ENCODE measurements around the gene C19orf53.
"Not testable (repeated sequence)": the region's sequence is repeated elsewhere in the genome, so short reads cannot be mapped to it uniquely, and the experiment has no call there.

Gene C19orf53

DNA sequence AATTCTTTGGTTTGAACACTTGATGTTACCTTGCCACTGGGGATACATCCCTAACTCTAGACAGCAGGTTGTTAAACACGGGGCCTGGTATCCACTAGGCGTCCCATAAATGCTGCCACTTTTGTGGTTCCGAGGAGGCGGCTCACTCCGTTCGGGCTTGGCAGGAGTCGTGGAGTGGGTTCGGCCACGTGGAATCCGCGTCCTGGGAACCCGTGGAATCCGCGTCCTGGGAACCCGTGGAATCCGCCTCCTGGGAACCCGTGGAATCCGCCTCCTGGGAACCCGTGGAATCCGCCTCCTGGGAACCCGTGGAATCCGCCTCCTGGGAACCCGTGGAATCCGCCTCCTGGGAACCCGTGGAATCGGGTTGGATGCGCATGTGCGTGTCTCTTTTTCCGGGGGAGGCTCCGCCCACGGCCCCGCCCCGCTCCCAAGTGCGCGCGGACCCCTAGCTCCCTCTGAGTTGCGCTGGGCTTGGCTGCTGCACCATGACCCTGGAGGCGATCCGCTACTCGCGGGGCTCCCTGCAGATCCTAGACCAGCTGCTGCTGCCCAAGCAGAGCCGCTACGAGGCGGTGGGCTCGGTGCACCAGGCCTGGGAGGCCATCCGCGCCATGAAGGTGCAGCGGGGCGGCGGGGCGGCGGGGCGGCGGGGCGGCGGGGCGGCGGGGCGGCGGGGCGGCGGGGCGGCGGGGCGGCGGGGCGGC is 10.0 kb upstream of the C19orf53 start, which contains the start of gene MRI1:
Gene MRI1, plus strand, starts transcription at position 422 of the 707 bp plus-strand sequence. Its CDS starts 67 bp downstream, at position 489.
- DNase-seq: peak; percentile 27

DNA sequence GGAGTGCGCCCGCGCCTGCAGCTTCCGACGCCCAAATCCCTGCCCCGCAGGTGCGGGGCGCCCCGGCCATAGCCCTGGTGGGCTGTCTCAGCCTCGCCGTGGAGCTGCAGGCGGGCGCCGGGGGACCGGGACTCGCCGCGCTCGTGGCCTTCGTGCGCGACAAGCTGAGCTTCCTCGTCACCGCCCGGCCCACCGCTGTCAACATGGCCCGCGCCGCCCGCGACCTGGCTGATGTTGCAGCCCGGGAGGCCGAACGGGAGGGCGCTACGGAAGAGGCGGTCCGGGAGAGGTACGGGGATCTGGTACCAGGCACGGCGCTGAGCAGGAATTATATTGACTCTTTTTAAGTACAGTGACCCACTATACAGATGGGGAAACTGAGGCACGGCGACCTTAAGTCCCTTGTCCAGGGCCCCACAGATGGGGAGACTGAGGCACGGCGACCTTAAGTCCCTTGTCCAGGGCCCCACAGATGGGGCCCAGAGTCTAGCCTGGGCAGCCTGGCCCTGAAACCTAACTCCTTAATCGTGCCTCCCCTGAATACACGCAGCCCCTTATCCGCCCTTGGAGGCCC is 9.3 kb upstream of the C19orf53 start:
- DNase-seq: peak; percentile 13

DNA sequence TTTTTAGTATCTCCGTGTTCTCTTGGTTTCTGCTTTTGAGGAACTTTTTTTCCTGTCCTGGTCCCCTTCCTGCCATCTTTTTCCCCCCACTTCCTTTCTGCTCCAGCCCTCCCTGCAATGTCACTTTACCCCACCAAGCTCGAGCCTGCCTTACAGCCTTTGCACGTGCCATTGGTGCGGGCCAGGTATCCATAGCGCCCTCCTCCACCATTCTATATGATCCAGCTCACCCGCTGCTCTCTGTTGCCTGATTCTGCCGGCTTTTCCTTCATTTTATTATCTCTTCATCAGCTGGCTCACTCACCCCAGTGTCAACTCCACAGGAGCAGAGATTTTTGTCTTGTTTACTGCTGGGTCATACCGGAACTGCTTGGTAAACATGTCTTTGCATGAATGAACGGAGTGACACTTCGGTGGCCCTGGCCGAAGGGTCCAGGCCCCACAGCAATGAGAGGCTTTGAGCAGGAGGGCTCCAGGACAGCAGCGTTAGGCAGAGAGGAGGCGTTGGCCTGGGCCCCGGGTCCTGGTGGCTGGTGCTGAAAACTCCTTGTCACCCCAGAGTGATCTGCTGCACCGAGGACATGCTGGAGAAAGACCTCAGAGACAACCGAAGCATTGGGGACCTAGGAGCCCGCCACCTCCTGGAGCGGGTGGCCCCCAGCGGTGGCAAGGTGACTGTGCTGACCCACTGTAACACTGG is 8.7 kb upstream of the C19orf53 start:
- DNase-seq: no peak

DNA sequence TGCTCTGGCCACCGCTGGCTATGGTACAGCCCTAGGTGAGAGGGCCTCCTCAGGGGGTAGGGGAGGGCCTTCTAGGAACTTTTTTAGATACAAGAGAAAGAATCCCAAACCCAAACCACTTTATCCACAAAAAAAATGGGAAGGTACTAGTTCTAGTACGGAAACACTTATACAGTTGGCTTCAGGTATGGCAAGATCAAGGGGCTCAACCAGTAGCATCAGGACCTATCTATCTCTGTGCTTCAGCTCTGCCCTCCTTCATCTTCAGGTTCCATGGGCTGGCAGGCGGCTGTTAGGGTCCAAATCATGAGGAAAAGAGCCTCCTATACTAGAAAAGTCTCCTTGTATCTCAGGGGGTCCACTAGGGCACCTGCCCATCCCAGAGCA is 8.2 kb upstream of the C19orf53 start:
- no peak for DNase-seq

DNA sequence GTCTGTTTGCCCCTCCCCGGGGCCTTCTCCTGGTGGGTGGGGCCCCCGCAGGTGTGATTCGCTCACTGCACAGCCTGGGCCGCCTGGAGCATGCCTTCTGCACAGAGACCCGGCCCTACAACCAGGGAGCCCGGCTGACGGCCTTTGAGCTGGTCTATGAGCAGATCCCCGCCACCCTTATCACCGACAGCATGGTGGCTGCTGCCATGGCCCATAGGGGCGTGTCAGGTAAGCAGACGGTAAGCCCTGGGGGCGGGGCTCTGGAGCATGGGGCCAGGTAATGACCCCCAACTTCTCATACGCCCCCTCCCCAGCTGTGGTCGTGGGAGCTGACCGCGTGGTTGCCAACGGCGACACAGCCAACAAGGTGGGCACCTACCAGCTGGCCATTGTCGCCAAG is 5.7 kb upstream of the C19orf53 start:
- DNase-seq: no peak

DNA sequence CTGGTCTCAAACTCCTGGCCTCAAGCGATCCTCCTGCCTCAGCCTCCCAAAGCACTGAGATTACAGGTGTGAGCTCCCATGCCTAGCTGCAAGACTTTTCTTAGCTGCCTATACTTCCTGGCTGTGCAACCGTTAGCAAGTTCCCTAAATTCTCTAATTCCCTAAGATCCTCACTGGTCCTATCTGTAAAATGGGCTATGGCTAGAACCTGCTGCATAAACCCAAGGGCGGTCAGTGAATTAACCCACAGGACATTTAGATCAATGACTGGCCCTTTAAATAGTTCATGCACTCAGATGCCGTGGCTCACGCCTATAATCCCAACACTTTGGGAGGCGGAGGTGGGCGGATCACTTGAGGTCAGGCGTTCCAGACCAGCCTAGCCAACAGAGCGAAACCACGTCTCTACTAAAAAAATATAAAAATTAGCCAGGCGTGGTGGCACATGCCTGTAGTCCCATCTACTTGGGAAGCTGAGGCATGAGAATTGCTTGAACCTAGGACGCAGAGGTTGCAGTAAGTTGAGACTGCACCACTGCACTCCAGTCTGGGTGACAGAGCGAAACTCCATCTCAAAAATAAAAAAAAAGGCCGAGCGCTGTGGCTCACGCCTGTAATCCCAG is 4.1 kb upstream of the C19orf53 start:
- DNase-seq: no peak

DNA sequence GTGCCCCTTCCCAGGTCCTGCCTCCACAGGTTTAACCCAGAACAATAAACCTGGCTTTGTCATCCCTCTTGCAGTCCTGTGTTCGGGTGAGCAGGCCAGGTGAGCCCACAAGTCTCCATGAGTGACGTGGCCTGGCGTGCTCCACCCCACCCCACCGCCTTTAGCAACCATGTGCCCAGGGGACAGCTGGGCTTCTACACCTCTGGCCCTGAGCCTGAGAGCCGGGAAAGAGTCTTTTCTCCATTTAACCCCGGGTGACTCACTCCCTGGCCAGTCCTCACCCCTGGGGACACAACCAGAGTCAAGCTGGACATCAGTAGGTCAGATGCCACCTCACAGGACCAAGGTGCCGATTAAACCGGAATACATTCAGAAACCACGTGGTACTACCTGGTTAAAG is 4.1 kb downstream of the C19orf53 start:
- no peak for DNase-seq

DNA sequence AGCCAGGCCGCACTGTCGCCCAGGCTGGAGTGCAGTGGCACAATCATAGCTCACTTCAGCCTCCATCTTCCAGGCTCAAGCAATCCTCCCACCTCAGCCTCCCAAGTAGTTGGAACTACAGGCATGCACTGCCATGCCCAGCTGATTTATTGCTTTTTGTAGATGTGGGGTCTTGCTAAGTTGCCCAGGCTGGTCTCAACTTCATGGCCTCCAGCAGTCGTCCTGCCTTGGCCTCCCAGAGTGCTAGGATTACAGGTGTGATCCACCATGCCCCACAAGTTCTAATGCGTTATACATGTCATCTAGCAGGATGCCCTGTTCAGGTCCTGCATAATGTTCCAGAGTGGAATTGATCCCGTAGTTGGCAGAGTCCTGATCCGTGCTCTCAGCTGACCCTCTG is 4.6 kb downstream of the C19orf53 start:
- no peak for DNase-seq

DNA sequence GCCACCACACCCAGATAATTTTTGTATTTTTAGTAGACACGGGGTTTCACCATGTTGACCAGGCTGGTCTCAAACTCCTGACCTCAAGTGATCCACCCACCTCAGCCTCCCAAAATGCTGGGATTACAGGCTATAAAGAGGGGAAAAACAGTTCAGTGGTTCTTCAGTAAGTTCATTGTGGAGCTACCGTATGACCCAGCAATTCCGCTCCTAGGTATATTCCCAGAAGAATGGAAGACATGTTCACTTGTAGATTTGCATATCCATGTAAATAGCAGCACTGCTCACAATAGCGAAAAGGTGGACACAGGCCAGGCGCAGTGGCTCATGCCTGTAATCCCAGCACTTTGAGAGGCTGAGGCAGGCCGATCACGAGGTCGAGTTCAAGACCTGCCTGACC is 5.5 kb downstream of the C19orf53 start:
- not testable (repeated sequence) for DNase-seq

DNA sequence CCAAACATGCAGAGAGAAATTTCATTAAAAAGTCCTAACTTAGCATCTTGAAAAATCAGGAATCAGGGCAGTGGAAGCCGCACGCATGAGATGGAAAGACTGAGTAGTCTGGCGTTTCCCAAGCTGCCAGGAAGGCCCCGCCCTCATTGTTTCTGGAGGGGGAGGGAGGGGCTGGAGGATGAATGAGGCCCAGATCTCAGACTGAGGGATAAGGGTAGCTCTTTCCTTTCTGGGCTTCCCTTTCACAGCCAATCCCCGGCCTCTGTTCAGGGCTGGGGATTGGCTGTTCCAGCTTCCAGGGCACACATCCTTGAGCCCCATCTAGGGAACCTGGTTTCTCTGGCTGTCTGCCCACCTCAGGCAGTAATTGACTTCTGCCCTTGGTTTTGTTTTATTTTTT is 7.3 kb downstream of the C19orf53 start:
- no peak for DNase-seq

DNA sequence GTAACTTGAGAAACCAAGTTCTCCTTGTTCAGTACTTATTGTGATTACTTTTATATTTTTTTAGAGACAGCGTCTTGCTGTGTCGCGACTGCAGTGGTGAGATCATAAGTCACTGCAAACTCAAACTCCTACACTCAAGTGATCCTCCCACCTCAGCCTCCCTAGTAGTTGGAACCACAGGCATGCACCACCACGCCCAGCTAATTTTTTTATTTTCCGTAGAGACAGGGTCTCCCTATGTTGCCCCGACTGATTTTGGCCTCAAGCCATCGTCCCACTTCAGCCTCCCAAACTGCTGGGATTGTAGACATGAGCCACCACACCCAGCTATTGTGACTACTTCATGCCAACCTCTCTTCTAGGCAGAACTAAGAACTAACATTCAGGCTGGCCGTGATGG is 8.3 kb downstream of the C19orf53 start:
- no peak for DNase-seq

DNA sequence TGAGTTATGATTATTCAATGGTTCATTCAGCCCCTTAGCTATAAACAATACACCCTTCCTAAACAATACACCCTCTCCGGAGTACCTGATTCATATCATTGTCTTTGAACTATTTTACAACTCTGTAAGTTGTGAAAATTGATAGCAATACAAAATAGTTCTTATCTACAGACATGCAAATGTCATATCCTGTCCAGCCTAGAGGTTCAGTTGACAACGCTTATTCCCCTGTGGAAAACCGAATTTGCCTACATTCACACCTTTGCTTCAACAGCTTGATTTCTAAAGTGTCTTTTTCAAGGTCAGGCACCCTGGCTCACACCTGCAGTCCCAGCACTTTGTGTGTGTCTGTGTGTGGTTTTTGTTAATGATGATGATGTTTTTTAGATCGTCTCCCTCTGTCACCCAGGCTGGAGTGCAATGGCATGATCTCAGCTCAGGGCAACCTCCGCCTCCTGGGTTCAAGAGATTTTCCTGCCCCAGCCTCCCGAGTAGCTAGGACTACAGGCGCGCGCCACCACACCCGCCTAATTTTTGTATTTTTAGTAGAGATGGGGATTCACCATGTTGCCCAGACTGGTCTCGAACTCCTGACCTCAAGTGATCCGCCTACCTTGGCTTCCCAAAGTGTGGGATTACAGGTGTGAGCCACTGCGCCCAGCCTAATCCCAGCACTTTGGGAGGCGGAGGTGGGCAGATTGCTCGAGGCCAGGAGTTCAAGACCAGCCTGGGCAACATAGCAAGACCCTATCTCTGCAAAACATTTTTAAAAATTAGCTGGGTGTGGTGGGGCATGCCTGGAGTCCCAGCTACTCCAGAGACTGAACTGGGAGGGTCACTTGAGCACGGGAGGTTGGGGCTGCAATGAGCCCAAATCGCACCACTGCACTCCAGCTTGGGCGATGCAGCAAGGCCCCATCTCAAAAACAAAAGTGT is 9.6 kb downstream of the C19orf53 start:
- DNase-seq: no peak

DNA sequence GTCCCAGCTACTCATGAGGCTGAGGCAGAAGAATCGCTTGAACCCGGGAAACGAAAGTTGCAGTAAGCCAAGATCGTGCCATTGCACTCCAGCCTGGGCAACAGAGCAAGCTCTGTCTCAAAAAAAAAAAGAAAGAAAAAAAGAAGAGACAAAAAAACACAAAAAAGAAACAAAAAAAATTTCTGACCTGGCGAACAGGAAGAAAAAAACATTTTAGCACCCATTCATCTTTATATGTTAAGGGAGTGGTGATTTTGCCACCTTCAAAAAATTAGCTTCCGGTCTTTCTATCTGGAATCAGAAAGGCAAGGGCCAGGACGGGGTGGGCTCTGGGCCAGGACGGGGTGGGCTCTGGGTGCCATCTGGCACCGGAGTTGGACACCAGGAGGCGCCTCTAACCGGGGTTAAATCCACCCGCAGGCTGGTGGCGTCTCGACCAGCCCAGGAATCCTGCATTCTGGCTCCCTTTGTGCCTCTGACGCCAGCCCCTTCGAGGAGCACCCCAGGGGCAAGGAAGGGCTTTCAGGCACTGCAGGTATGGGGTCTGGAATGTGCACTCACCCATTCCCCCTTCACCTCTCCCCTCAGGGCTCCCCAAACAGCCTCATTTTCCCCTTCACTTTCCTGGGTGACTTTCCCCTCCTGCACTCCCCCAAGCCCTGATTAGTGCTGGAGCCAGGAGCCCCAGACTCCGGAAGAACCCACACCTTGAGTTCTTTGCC is 10.6 kb downstream of the C19orf53 start:
- peak; percentile 37 for DNase-seq

DNA sequence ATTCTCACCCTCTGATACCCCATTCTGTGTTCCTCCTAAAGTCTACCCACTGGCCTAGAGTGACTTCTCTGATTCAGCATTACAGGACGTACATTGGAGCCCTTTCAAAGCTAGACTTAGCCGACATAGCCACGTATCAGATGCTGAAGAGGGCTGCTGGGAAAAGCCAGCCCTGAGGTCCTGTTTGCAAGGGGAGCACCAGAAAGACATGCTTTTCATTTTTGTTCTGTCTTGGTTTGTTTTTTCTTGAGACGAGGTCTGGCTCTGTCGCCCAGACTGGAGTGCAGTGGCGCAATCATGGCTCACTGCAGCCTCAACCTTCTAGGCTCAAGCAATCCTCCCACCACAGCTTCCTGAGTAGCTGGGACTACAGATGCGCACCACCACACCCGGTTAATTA is 14.7 kb downstream of the C19orf53 start:
- peak; percentile 15 for DNase-seq

DNA sequence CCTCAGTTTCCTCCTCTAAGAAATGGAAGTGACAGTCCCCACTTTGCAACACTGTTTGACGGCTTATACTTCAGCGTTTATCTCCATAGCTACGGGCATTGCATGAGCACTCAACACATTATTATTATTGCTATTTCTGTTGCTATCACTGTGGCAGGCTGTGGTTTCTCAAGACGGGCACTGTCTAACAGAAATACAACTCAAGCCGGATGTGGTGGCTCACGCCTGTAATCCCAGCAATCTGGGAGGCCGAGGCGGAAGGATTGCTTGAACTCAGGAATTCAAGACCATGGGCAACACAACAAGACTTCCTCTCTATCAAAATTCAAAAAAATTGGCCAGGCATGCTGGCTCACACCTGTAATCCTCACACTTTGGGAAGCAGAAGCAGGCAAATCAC is 16.1 kb downstream of the C19orf53 start:
- DNase-seq: no peak

DNA sequence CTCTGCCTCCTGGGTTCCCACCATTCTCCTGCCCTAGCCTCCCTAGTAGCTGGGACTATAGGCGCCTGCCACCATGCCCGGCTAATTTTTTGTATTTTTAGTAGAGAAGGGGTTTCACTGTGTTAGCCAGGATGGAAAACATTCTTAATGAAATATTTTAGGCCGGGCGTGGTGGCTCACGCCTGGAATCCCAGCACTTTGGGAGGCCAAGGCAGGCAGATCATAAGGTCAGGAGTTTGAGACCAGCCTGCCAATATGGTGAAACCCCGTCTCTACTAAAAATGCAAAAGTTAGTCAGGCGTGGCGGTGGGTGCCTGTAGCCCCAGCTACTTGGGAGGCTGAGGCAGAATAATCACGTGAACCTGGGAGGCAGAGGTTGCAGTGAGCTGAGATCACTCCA is 19.1 kb downstream of the C19orf53 start:
- DNase-seq: not testable (repeated sequence)

DNA sequence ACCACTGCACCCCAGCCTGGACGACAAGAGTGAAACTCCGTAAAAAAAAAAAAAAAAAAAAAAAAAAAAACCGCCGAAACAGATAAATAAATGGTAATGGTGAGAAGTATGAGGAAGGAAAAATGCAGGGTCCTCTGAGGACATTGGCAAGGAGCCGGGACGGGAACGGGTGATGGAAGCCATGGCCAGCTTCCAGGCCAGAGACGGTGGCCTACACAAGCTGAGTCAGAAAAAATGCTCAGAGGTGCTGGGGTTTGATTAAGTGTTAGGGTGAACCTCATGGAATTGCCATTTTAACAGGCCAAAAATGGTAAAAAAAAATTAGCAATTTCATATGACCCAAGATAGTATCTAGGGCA is 20.1 kb downstream of the C19orf53 start:
- no peak for DNase-seq

DNA sequence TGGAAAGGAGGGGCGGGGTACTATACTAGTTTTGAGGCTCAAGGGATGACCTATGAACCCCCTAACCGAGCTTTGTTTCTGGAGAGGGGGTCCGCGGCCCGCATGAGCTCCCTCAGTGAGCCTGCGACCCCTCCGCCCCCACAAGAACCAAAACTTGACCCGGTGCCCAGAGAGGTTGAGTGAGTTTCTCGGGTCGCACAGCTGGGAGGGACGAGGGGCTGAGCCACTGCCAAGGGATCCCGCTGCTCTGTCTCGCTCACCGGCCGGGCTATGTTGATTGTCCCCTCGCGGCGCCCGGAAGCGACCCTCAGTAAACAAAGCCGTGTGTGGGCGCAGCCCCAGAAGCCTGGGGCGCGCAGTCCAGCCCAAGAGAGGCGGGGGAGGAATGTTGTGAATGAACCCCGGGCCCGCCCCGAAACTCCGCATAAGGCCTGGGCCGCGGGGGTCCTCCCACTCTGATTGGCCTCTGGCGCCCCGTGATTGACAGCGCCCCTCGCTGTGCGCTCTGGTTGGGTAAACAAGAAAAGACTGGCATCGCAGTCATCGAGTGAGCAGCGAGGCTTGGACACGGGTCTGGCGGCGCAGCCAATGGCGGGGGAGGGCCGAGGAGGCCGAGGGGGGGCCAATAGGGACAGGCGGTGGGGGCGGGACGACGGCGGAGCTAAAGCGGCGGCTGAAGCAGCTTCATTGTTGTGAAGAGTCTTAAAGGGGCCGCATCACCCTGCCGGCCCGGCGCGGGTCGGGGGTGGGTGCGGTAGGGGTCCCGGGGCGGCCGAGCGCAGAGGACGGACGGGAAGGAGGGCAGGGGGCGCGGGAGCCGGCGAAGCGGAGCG is 20.7 kb downstream of the C19orf53 start, which contains the start of gene ZSWIM4:
Gene ZSWIM4, plus strand, starts transcription at position 687 of the 833 bp plus-strand sequence. CDS start 206 bp downstream, outside the sequence.
- DNase-seq: peak; percentile 96

DNA sequence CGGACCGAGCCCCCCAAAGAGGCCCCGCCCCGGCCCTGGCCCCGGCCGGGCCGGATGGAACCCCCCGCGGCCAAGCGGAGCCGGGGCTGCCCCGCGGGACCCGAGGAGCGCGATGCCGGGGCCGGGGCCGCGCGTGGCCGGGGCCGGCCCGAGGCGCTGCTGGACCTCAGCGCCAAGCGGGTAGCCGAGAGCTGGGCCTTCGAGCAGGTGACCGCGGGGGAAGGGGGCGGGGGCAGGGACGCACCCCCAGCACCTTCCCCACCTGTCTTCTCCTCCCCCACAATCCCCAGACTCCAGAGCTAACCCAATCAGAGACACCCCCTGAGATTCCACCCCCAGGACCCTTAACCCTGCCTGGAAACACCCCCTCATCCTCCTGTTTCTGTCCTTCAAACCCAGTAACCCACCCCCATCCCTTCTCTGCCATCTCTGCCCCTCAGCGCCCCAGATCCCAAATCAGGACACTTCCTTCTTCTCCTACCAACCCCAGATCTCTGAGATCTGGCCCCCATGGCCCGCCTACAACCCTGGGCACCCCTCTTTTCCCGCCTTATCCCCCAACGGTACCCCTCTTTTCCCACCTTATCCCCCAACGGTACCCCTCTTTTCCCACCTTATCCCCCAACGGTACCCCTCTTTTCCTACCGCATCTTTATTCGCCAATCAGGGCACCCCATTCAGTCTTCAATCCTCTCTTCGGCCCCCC is 21.5 kb downstream of the C19orf53 start:
- no peak for DNase-seq

Measured in KG1 (cell line).